ENCODE data around the gene SNX6. TPM values are rescaled to one million over a fixed set of nuclear protein-coding genes. Genes with fewer than 3 reads are reported as not detected.

Gene SNX6
- total and polyA plus RNA-seq, 8 donors: 71.3 to 123 (median 107) TPM

- Histone ChIP-seq H3K4me1 (peaks cover 7 to 44% of the 10 kb centered on the region in 2 donors), H3K9me3 (no peaks in the 10 kb centered on the region), H3K36me3 (peaks cover 0 to 24% of the 10 kb centered on the region in 2 donors), H3K4me3 (peak overlapping the region; percentile 74 to 98), H3K27me3 (no peaks in the 10 kb centered on the region), H3K27ac (peak overlapping the region in 1 of 2 donors; percentile 93)
- ATAC-seq (peak; percentile 41), DNase-seq (peak in 2 of 4 donors; percentile 7 to 46)
- TF ChIP-seq CTCF (IDR thresholded peaks at IDR 0.05): no peak
- intact Hi-C loops (cut with DNase I): no loop called here
These were observed 1.2 kb downstream of the SNX6 start for GRCh38 chr14:34628681-34629135.

- intact Hi-C loops (cut with DNase I): no loop called here
- Histone ChIP-seq H3K36me3 (peaks cover 0 to 49% of the 10 kb centered on the region in 2 donors), H3K4me3 (no peak overlapping the region), H3K4me1 (peaks cover 2 to 54% of the 10 kb centered on the region in 2 donors), H3K9me3 (no peaks in the 10 kb centered on the region), H3K27me3 (no peaks in the 10 kb centered on the region), H3K27ac (no peak overlapping the region)
- TF ChIP-seq CTCF (IDR thresholded peaks at IDR 0.05): no peak
- no peak for DNase-seq
- ATAC-seq: no peak
These were observed 6.4 kb downstream of the SNX6 start for GRCh38 chr14:34623506-34623905.

GRCh38 chr14:34620839-34621238, 9.1 kb downstream of the SNX6 start:
- ATAC-seq: no peak
- Histone ChIP-seq H3K27me3 (no peaks in the 10 kb centered on the region), H3K4me1 (peaks cover 0 to 38% of the 10 kb centered on the region in 2 donors), H3K36me3 (peaks cover 0 to 60% of the 10 kb centered on the region in 2 donors), H3K4me3 (no peak overlapping the region), H3K9me3 (no peaks in the 10 kb centered on the region), H3K27ac (no peak overlapping the region)
- DNase-seq: no peak
- intact Hi-C loops (cut with DNase I): no loop called here
- no peak for TF ChIP-seq CTCF (IDR thresholded peaks at IDR 0.05)

DNA sequence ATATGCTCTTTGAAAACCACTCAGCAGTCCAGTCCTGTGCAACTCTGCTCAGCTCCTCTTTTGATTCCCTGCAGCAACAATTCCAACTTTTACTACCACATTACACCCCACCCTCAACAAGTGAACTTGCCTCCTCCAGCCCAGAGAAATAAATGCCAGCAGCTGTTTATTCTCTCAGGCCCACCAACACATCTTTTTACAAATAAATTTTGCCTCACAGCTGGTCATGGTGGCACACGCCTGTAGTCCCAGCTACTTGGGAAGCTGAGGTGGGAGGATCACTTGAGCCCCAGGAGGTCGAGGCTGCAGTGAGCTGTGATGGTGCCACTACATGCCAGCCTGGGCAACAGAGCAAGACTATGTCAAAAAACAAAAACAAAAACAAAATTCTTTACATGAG, 9.8 kb downstream of the SNX6 start:
- peaks cover 0 to 60% of the 10 kb centered on the region in 2 donors for H3K36me3 ChIP-seq
- ATAC-seq (no peak), DNase-seq (no peak)
- intact Hi-C loops (cut with DNase I): no loop called here
- H3K9me3 ChIP-seq: no peaks in the 10 kb centered on the region
- no peak overlapping the region for H3K27ac ChIP-seq
- peaks cover 0 to 33% of the 10 kb centered on the region in 2 donors for H3K4me1 ChIP-seq
- H3K4me3 ChIP-seq: no peak overlapping the region
- no peak for TF ChIP-seq CTCF (IDR thresholded peaks at IDR 0.05)
- no peaks in the 10 kb centered on the region for H3K27me3 ChIP-seq

DNA sequence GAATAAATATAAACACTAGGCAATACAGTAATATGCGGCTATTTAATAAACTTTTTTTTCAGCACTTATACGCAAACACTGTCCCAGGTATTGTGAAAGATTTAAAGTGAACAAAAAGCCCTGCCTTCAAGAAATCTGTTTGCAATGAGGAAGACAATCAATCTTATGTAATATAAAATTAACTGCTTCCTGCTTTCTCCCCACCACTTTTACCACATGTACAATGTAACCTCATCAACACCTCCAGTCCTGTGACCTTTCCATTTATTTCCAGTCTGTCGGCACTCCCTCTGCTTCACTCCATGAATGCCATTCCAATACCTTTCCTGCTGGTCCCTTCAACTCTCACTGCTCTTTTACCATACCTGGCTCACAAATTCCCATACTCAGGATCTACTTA, 10.5 kb downstream of the SNX6 start:
- H3K4me1 ChIP-seq: peaks cover 0 to 32% of the 10 kb centered on the region in 2 donors
- peaks cover 0 to 55% of the 10 kb centered on the region in 2 donors for H3K36me3 ChIP-seq
- intact Hi-C loops (cut with DNase I): no loop called here
- no peak for ATAC-seq
- DNase-seq: no peak
- no peak for TF ChIP-seq CTCF (IDR thresholded peaks at IDR 0.05)
- H3K9me3 ChIP-seq: no peaks in the 10 kb centered on the region
- no peak overlapping the region for H3K4me3 ChIP-seq
- no peak overlapping the region for H3K27ac ChIP-seq
- no peaks in the 10 kb centered on the region for H3K27me3 ChIP-seq

All from left lung (tissue), 10 donors.